NCI-H345 treated with DMSO at 0.1 percent for 48 hours (cell line): ENCODE results near the gene TRIM43B.
"Not testable (repeated sequence)": the region's sequence is repeated elsewhere in the genome, so short reads cannot be mapped to it uniquely, and the experiment has no call there.

Experiments used
- DNase-seq: peaks from one replicate; lab custom pipeline; 2025; ENCODE audit not compliant: unreplicated experiment; lab: John Stamatoyannopoulos, UW

Gene TRIM43B

DNA sequence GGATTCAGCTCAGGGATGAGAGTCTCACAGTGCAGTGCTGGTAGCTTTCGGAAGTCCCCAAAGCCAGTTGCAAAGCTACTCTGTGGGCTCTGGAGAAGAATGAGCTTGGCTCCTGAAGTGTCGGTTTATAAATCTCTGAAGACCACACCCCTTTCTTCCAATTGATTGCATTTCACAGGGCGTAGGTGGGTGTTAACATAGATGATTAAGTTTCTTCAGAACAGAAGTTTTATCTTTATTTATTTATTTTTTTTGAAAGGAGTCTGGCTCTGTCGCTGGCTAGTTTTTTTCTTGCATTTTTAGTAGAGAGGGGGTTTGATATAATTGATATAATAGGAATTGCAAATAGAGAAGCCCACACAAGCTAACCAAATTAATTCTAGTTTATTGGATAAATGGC is at the start of gene TRIM43B:
TRIM43B (minus strand) TSS at position 101 of the 400 bp plus-strand sequence. CDS start 2,040 bp downstream, outside the sequence.
- not testable (repeated sequence) for DNase-seq

DNA sequence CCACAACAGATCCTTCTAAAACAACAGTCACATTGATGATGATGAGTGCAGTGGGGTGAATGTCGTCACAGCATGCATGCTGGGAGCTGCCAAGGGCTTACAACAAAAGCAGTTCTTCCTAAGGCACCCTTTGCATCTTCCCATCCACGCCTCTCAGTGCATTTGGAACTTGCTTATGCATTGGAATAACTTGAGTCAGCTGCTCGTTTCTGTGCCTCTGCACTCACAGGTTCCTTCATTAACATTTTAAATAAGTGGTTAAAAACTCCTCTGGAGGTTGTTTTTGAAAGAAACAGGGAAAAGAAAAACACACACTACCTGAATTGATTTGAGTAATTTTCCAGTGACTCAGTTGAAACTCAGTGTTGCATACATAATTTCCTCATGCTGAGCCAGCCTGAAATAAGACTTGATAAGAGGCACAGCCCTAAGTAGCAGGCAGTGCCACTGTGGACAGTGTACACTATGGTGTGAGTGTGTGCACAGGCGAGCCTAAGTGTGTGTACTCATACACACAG is 46.8 kb upstream of the TRIM43B start:
- DNase-seq = no peak

DNA sequence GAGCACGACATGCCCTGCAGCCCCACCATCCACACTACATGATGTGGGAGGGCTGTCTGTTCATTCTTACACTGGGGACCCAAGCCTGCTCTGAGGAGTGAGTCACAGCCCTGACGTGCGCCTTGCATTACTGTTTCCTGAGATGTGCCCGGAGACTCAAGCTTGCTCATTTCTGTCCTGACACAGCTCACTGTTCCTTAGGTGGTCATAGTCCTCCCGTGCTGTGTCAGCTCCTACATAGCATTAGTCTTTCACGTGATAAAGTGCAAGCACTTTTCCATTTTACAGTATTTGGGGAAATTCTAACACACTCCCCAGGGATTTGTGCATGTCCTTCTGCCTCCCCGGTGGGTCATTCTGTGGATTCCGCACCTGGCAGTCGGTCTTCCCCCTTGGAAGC is 46.2 kb upstream of the TRIM43B start:
- no peak for DNase-seq

DNA sequence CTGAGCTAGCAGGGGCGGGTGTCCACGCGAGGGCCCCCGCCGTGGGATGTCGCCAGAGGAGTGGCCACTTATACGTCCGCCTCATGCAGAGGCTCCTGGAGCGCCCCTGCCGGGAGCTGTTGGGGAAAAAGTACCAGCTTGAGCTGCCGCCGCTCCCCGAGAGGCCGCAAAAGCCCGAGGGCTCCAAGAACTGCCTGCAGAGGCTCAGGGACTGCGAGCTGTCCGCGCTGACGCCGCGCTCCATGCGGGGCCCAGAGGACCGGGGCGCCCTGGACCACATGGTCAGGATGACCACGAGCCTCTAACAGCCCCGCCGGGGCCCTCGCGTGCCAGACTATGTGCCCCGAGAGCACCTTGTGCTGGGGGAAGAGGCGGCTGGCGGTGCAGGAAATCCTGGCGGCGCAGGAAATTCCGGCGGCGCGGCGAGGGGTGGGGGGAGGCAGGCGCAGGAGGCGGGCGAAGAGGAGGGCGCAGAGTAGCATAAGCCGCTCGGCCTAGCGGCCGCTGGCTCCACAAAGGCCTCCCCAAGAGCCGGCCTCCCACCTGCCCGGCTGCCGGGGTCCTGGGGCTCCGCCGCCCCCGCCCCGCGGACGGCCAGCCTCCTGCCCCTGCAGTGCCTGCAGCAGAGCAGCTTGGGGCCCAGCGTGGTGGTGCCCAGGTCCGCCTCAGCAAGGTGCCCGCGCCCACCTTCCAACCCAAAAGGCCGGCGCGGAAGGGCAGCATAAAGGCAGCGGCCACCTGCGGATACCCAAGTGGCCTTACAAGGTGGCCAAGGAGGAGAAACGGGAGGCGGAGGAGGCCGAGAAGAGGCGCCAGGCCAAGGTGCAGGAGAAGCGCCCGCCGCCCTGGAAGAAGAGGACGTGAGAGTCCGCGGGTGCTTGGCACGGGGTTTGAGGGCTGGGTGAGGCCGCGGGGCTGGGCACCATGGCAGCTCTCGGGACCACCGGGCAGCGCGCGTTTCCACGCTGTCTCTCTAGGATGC is 42.1 kb upstream of the TRIM43B start:
- DNase-seq = peak; percentile 41

DNA sequence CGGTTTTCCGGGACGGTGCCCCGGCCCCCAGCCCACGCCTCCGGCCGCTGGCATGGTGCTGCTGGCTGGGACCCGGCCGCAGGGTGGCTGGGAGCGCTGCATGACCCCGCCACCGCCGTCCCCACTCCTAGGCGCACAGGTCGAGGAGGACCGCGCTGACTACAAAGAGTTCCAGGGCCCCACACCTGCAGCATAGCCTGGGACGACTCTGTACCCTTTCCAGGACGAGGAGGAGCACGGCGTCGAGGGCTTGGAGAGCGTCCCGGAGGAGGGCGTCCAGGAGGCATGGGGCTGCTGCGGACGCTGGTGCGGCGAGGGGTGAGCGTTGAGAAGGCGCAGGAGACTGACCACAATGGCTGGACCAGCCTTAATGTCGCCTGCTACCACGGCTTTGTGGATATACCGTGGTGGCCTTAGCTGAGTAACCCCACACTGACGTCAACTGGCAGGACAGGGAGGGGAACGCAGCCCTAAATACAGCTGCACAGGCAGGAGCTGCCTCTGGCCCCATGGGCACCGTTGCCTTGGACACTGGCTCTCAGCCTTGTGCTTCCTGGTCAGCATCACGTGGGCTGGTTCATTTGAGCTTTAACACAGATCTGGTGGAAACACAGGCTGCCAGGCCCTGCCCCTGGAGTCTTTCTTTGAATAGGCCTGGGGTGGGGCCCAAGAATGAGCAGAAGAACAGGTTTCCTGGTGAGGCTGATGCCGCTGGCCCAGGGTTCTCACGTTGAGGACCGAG is 40.9 kb upstream of the TRIM43B start:
- peak; percentile 2 for DNase-seq

DNA sequence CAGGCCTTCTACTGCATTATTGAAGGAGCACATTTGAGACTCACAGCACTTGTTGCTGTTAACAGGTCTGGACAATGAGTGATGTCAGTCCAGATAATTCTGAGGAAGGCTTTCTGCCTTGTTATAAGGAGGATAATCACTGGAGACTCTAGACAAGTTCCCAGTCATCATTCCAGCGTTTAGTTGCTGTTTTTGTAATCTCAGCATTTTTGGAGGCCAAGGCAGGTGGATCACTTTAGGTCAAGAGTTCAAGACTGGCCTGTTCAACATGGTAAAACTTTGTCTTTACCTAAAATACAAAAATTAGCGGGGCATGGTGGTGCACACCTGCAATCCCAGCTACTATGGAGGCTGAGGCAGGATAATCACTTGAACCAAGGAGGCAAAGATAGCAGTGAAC is 39.6 kb upstream of the TRIM43B start:
- no peak for DNase-seq

DNA sequence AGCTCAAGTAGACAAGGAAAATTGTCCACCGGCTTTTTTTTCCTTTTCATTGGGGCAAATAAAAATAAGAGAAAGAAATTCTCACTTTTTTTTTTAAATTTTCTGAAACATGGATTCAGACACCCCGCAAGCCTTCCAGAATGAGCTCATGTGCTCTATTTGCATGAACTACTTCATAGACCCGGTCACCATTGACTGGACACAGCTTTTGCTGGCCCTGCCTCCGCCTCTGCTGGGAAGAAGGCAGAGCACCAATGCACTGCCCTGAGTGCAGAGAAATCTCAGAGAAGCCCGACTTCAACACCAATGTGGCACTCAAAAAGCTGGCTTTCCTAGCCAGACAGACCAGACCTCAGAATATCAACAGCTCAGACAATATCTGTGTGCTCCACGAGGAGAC is 30.2 kb upstream of the TRIM43B start:
- no peak for DNase-seq

DNA sequence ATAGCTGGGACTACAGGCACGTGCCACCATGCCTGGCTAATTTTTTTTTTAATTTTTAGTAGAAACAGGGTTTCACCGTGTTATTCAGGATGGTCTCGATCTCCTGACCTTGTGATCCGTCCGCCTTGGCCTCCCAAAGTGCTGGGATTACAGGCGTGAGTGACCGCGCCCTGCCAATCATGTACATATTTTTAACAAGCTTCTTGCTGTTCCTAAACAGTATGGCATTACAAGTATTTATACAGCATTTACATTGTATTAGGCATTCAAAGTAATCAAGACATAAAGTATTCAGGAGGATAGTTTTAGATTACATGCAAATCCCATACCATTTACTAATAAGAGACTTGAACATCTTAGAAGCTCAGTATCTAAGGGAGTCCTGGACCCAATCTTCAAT is 29.7 kb upstream of the TRIM43B start:
- DNase-seq = not testable (repeated sequence)

DNA sequence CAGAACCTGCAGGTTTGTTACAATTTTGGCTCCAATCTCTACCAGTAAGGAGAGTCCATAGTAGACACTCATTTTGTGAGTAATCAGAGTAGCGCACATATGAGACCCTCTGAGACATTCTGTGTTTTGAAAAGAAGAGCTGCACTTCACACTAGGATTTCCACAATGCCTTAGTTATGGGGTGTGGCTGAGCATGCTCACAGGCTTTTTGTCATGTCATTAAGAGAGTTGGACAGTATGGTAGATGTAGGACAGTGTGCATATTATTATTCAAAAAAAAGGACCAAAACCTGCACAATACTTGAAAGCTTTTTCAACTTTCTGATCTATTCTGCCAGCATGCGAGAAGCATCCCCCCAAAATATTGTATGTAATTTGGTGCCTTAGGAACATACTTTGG is 24.9 kb upstream of the TRIM43B start:
- DNase-seq = no peak

DNA sequence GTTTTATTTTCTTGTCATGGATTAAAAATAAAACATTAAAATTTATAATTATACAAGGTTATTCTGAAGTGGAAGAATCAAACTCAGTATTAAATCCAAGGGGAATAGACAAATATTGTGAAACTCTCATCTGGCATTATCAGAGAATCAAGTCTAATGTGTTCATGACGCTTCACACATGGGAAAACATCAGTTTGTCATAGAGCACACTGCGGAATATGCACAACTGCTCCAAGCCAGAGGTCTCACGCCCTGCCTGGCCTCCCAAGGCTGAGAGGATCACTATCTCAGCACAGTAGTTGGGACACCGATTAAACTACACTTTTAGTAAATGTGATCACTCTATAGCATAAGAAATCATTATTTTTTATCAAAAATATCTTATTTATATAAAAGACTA is 20.7 kb upstream of the TRIM43B start:
- no peak for DNase-seq

DNA sequence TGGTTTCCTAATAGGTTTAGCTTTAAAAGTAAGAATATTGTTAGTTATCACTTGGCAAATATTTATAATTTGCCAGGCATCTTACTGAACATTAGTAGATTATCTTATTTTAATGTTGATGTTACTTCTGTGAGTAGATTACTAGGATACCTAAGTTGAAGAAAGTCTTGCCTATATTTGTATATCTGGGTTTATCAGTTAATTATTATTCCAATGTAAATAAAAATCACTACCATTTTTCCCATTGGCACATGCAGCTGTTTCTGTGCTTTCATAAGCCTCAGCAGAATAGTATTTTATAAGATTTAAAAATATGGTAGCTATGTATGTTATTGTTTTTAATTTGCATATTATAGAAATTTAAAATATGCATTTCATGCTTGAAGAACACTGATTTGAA is 16.3 kb upstream of the TRIM43B start:
- DNase-seq = no peak

DNA sequence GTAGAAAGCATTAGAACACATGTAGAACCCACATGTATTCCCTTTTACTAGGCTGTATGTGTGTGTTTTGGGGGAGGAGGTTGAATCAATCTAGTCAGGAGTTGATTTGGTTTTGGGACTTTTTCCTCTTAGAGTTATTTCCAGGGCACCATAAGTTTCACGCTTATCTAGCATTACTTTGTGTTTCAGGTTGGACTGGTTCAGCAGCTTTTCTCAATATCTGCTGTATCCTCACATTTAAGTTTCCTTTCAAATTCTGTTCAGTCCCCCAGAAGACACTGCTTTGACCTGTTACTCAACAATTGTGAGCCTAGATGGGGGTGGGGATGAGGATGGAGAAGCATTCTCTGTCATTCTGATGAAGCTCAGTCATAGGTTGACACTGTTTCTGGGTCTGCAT is 7.5 kb upstream of the TRIM43B start:
- DNase-seq = not testable (repeated sequence)

DNA sequence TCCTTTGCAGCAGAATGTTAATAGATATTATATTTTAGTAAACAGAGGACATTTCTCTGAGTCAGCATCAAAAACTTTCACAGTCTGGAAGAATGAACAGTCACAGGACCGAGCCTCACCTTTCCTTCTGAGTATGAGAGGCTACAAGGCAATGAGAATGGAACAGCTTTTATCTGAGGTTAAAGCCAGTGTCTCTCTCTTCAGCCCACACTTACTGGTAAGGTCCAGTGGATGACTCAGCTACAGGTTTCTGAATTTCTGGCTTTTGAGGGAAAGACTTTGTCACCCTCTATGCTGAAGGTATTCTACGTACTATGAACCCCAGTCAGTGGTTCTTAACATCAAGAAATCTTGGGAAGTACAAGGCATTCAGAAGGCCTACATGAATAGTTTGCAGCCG is 9.5 kb downstream of the TRIM43B start:
- not testable (repeated sequence) for DNase-seq

DNA sequence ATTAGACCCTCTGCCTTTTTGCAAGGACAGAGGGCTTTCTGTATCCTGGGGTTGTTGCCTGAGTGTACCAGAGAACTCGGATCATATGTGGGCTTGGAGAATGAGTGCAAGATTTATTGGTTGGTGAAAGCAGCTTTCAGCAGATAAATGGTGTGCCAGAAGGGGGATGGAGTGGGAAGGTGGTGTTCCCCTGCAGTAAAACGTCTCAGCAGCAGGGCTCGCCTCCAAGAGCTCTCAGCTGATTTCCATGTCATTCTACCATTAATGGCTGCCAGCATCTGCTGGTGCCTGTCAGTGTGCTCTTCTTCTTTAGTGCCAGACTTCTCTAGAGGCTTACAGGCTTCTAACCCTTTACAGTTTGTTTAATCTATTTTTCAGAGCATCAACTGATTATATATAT is 16.6 kb downstream of the TRIM43B start:
- DNase-seq = not testable (repeated sequence)

DNA sequence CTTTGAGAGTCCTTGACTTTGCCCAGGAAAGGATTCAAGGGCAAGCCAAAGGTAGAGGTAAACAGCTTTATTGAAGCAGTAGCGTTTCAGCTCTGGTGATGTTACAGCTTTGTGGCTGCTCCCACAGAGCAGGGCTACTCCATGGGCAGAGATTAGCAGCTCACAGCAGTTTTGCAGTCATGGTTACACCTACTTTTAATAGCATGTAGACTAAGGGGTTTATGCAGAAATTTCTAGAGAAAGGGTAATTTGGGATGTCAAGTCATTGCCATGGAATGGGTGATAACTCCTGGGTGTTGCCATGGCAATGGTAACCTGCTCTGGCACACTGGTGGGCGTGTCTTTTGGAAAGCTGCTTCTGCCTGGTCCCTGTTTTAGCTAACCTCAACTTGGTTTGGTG is 18.0 kb downstream of the TRIM43B start:
- not testable (repeated sequence) for DNase-seq

DNA sequence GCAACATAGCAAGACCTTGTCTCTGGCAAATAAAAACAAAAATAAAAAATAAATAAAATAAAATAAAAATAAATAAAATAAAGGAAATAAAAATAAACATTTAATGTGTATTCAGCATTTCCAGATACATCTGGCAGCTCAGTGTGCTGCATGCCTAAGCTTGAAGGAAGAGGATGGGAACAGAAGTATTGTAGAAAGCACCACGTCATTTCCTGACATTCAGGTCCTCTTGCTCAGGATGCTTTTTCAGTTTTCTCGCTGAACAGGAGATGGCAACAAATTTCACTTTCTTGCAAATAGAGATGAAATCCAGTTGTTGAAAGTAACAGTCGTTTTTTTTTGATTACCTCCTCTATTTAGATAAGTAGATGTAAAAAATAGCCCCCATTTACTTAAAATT is 21.3 kb downstream of the TRIM43B start:
- DNase-seq = not testable (repeated sequence)

DNA sequence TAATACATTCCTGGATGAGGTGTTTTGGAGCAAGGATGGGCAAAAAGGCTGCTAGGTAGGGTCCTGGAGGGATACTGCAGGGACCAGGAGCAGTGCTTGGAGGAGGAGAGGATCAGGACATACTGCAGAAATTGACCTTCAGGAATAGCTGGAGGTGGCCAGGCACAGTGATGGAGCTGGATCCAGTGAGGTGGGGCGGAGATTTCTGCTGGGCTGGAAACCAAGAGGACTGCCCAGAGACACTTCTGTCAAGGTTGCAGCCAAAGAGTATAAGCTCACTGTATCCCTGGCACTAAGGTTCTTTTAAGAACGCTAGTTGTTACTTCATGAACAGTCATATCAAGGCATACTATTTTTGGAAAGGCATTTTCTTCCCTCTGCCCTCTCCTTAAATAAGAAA is 39.2 kb downstream of the TRIM43B start:
- not testable (repeated sequence) for DNase-seq

DNA sequence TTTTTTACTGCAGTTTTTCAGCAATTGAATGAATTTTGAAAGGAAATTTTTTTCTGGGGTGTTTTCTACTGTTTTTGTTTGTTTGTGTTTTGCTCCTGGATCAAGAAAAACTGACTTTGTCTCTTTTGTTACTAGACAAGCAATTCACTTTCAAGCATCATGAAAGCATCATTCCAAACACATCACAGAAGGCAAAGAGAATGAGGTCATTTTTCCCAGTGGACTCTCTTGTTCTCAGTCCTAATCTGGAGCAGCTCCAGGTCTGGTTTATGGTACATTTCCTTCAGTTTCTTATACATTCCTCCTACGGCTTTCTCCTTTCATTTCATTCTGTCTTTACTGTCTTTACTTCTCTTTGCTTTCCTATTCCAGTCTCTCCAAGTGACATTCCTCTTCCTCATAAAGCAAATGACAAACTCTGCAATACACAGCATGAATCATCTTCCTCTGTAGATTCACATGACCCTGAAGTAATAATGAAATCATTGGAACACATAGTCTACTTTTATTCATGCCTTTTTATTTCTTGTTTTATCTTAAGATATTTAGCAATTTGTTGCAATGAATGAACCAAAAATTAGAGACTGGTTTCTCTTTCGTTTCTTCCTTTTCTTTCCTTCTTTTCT is 42.0 kb downstream of the TRIM43B start:
- not testable (repeated sequence) for DNase-seq

DNA sequence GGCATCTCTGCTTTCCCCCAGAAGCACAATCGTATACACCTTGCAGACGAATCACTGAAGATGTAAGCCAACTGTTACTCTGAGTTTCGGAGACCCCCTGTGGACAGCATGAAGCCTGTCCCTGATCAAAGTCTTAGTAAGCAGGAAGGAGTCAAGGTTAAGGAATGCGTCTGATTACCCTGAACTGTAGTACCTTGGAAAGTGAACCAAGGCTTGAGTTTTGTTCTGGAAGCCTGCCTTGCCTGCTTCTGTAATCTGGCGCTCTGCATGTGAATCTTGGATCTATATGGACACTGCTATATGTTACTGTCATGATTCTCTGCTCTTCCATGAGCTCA is 48.7 kb downstream of the TRIM43B start:
- DNase-seq = not testable (repeated sequence)

DNA sequence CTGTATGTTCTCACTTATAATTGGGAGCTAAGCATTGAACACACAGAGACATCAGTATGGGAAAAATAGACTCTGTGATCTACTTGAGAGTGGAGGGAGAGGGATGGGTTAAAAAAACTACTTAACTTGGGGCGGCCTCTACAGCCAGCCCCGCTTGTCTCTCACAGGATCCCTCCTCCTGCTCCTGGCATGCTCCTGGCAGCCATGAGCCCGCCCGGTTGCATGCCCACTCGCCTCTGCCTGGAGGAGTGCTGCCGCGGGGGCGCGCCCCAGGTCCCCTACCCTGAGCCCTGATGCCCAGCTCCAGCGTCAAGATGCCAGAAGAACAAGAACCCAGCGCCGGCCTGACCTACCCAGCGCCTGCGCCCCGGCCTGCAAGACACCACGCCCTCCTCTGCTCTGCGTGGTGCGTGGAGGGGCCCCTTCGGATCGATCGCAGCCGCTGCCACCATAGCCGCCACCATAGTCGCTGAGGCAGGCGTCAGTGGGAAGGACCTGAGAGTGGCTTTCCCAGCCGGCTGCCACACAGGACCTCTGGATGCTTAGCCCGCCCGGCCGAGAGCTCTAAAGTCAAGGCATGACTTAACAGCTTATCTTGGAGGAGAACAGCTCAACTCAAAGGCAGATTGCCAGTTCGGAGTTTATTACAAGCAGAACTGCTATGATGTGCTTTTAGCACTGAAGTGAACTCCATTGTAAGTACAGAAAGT is 49.2 kb downstream of the TRIM43B start:
- DNase-seq = not testable (repeated sequence)
